ENCODE results near the gene PRR36.
"Not testable (repeated sequence)": the region's sequence is repeated elsewhere in the genome, so short reads cannot be mapped to it uniquely, and the experiment has no call there.

Gene PRR36

GRCh38 chr19:7860714-7861618, 13.2 kb downstream of the PRR36 start:
- no peak for DNase-seq (ENCODE audit: low read depth)
- no peak for TF ChIP-seq CTCF (conservative IDR thresholded peaks at IDR 0.05; ENCODE audit: low read depth, low read length)
- no peak overlapping the region for H3K4me3 ChIP-seq (ENCODE audit: low read depth, low read length)

GRCh38 chr19:7859831-7860713, 14.1 kb downstream of the PRR36 start:
- no peak for TF ChIP-seq CTCF (conservative IDR thresholded peaks at IDR 0.05; ENCODE audit: low read depth, low read length)
- DNase-seq (ENCODE audit: low read depth), result no peak
- H3K4me3 ChIP-seq (ENCODE audit: low read depth, low read length), result no peak overlapping the region

GRCh38 chr19:7859087-7859486, 15.1 kb downstream of the PRR36 start:
- H3K4me3 ChIP-seq (ENCODE audit: low read depth, low read length); DNase-seq (ENCODE audit: low read depth): not testable (repeated sequence)

- no peak for TF ChIP-seq CTCF (conservative IDR thresholded peaks at IDR 0.05; ENCODE audit: low read depth, low read length)
- DNase-seq (ENCODE audit: low read depth), result no peak
- H3K4me3 ChIP-seq (ENCODE audit: low read depth, low read length), result no peak overlapping the region
These were observed 15.9 kb downstream of the PRR36 start for GRCh38 chr19:7858109-7858770.

GRCh38 chr19:7857727-7858108, 16.5 kb downstream of the PRR36 start:
- no peak for DNase-seq (ENCODE audit: low read depth)
- no peak for TF ChIP-seq CTCF (conservative IDR thresholded peaks at IDR 0.05; ENCODE audit: low read depth, low read length)
- H3K4me3 ChIP-seq (ENCODE audit: low read depth, low read length), result no peak overlapping the region

GRCh38 chr19:7856679-7857663, 17.2 kb downstream of the PRR36 start:
- H3K4me3 ChIP-seq (ENCODE audit: low read depth, low read length), result no peak overlapping the region
- no peak for TF ChIP-seq CTCF (conservative IDR thresholded peaks at IDR 0.05; ENCODE audit: low read depth, low read length)
- DNase-seq (ENCODE audit: low read depth), result no peak

Data from choroid plexus epithelial cell (primary cell).